SHP77 treated with DMSO at 0.1 percent for 48 hours (cell line): ENCODE data around the gene ITSN2.
"Not testable (repeated sequence)": the region's sequence is repeated elsewhere in the genome, so short reads cannot be mapped to it uniquely, and the experiment has no call there.

Experiments used
- DNase-seq: peaks from one replicate; lab custom pipeline; 2025; lab: John Stamatoyannopoulos, UW

ITSN2 gene

GRCh38 chr2:24363301-24363700 lies 3.0 kb upstream of the ITSN2 start:
- no peak for DNase-seq

- no peak for DNase-seq
Measured at GRCh38 chr2:24362253-24362652, 1.9 kb upstream of the ITSN2 start.

GRCh38 chr2:24360963-24361330 lies 611 bp upstream of the ITSN2 start:
- no peak for DNase-seq

- DNase-seq, result no peak
Measured at GRCh38 chr2:24359129-24360049, 947 bp downstream of the ITSN2 start.

GRCh38 chr2:24357767-24358166 lies 2.6 kb downstream of the ITSN2 start:
- not testable (repeated sequence) for DNase-seq

- not testable (repeated sequence) for DNase-seq
Measured at GRCh38 chr2:24357115-24357514, 3.2 kb downstream of the ITSN2 start.

GRCh38 chr2:24354957-24355356 lies 5.4 kb downstream of the ITSN2 start:
- DNase-seq, result no peak

- no peak for DNase-seq
Measured at GRCh38 chr2:24354395-24354794, 5.9 kb downstream of the ITSN2 start.

GRCh38 chr2:24353973-24354372 lies 6.4 kb downstream of the ITSN2 start:
- DNase-seq, result no peak

- no peak for DNase-seq
Measured at GRCh38 chr2:24353364-24353763, 7.0 kb downstream of the ITSN2 start.

GRCh38 chr2:24352664-24353063 lies 7.7 kb downstream of the ITSN2 start:
- DNase-seq, result no peak

- DNase-seq, result no peak
Measured at GRCh38 chr2:24351981-24352380, 8.4 kb downstream of the ITSN2 start.

GRCh38 chr2:24351627-24351938 lies 8.8 kb downstream of the ITSN2 start:
- no peak for DNase-seq

- no peak for DNase-seq
Measured at GRCh38 chr2:24350826-24351626, 9.3 kb downstream of the ITSN2 start.

- DNase-seq, result no peak
Measured at GRCh38 chr2:24349097-24349496, 11.2 kb downstream of the ITSN2 start.

GRCh38 chr2:24345937-24346336 lies 14.4 kb downstream of the ITSN2 start:
- no peak for DNase-seq

GRCh38 chr2:24343225-24343882 lies 17.0 kb downstream of the ITSN2 start:
- no peak for DNase-seq

GRCh38 chr2:24342110-24342910 lies 18.0 kb downstream of the ITSN2 start:
- no peak for DNase-seq

GRCh38 chr2:24339856-24340262 lies 20.5 kb downstream of the ITSN2 start:
- no peak for DNase-seq

- DNase-seq, result not testable (repeated sequence)
Measured at GRCh38 chr2:24339098-24339497, 21.2 kb downstream of the ITSN2 start.

GRCh38 chr2:24337890-24338289 lies 22.4 kb downstream of the ITSN2 start:
- DNase-seq, result no peak

GRCh38 chr2:24336811-24337210 lies 23.5 kb downstream of the ITSN2 start:
- no peak for DNase-seq
